Progenitor cell of endocrine pancreas (in vitro differentiated cells): ENCODE data around the gene RNPEP. TPM values are rescaled to one million over a fixed set of nuclear protein-coding genes. Genes with fewer than 3 reads are reported as not detected.

Source experiments
- DNase-seq: peaks from one replicate; pipeline ENCODE4 v3.0.0; 2021; ENCODE audit warnings: low spot score; ENCODE audit not compliant: unreplicated experiment
- H3K27ac Mint-ChIP-seq: 2 replicates; pipeline ENCODE4 v1.8.0; 2021; ENCODE audit warnings: mild to moderate bottlenecking, moderate library complexity, mixed read lengths
- H3K27me3 Mint-ChIP-seq: 2 replicates; pipeline ENCODE4 v1.8.0; 2021; ENCODE audit warnings: mixed read lengths
- H3K36me3 Mint-ChIP-seq: 2 replicates; pipeline ENCODE4 v1.8.0; 2022; ENCODE audit warnings: mixed read lengths; ENCODE audit not compliant: insufficient read depth
- H3K4me1 Mint-ChIP-seq: 2 replicates; pipeline ENCODE4 v1.8.0; 2021; ENCODE audit warnings: low read depth, mixed read lengths
- H3K4me3 Mint-ChIP-seq: 2 replicates; pipeline ENCODE4 v1.8.0; 2021; ENCODE audit warnings: low read depth, mild to moderate bottlenecking, moderate library complexity, mixed read lengths
- H3K9me3 Mint-ChIP-seq: 2 replicates; pipeline ENCODE4 v1.8.0; 2021; ENCODE audit warnings: low read depth, mixed read lengths
- total RNA-seq: library from RNA; stranded (reverse); gene quantifications from 2 replicates; pipeline ENCODE4 v1.2.1, GENCODE V29; 2021
- TF ChIP-seq, protein P1 (sequence below): fragments of 200-600 bp; sonication (generic); IDR thresholded peaks from one replicate; pipeline ENCODE4 v1.5.0; 2021; ENCODE audit warnings: antibody characterized with exemption, mild to moderate bottlenecking; ENCODE audit not compliant: unreplicated experiment

Gene RNPEP
- total RNA-seq, 1 donor from 2014 or later: 59.5 TPM

DNA sequence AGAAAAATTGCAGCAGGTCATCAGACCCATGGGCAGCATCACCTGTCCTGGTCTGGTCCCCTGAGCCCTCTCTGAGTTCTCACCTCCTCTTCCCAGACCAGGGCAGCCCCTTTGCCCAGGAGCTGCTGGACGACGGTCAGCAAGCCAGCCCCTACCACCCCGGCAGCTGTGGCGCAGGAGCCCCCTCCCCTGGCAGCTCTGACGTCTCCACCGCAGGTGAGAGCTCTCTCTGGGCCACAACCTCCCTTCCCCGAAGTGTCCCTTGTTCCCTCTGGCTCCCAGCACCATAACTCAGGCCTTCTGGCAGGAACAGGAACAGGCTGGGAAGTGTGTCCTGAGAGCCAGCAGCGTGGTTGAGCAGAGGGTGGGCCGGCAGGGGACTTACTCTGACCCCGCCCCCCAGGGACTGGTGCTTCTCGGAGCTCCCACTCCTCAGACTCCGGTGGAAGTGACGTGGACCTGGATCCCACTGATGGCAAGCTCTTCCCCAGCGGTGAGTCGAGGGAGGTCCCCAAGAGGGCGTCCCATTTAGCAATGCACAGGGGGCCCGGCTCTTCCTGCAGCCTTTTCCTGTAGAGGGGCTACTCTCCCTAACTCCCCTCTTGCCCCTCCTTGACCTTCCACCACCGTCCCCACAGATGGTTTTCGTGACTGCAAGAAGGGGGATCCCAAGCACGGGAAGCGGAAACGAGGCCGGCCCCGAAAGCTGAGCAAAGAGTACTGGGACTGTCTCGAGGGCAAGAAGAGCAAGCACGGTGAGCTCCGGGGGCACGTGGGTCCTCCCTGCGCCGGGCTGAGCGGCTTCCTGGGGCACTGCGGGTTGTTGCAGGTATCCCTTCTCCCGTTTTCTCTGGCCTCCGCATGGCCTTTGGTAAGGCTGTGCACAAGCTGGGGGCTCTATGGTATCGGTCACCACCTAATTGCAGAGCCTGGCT, 30.4 kb downstream of the RNPEP start:
- Mint-ChIP-seq H3K36me3 (peaks cover 27% of the 10 kb centered on the region), H3K27me3 (no peaks in the 10 kb centered on the region), H3K4me3 (peak overlapping the region; percentile 91), H3K9me3 (no peaks in the 10 kb centered on the region), H3K4me1 (peaks cover 55% of the 10 kb centered on the region), H3K27ac (peak overlapping the region; percentile 62)
- DNase-seq: no peak
- TF ChIP-seq, protein P1, sequence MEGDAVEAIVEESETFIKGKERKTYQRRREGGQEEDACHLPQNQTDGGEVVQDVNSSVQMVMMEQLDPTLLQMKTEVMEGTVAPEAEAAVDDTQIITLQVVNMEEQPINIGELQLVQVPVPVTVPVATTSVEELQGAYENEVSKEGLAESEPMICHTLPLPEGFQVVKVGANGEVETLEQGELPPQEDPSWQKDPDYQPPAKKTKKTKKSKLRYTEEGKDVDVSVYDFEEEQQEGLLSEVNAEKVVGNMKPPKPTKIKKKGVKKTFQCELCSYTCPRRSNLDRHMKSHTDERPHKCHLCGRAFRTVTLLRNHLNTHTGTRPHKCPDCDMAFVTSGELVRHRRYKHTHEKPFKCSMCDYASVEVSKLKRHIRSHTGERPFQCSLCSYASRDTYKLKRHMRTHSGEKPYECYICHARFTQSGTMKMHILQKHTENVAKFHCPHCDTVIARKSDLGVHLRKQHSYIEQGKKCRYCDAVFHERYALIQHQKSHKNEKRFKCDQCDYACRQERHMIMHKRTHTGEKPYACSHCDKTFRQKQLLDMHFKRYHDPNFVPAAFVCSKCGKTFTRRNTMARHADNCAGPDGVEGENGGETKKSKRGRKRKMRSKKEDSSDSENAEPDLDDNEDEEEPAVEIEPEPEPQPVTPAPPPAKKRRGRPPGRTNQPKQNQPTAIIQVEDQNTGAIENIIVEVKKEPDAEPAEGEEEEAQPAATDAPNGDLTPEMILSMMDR: no peak

DNA sequence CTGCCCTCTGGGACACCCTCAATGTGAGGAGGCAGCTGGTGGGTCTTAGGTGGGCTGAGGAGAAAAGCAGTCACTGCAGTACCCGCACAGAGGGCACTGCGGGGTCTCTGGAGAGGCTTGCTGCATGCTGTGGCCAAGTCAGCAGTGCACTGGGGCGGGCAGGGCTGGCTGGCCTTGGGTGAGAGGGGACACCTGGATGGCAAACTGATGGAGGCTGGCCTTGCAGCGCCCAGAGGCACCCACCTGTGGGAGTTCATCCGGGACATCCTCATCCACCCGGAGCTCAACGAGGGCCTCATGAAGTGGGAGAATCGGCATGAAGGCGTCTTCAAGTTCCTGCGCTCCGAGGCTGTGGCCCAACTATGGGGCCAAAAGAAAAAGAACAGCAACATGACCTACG, 31.2 kb downstream of the RNPEP start:
- TF ChIP-seq, protein P1: no peak
- DNase-seq: no peak
- Mint-ChIP-seq H3K27ac (no peak overlapping the region), H3K27me3 (no peaks in the 10 kb centered on the region), H3K36me3 (peaks cover 27% of the 10 kb centered on the region), H3K9me3 (no peaks in the 10 kb centered on the region), H3K4me3 (no peak overlapping the region), H3K4me1 (peaks cover 57% of the 10 kb centered on the region)

DNA sequence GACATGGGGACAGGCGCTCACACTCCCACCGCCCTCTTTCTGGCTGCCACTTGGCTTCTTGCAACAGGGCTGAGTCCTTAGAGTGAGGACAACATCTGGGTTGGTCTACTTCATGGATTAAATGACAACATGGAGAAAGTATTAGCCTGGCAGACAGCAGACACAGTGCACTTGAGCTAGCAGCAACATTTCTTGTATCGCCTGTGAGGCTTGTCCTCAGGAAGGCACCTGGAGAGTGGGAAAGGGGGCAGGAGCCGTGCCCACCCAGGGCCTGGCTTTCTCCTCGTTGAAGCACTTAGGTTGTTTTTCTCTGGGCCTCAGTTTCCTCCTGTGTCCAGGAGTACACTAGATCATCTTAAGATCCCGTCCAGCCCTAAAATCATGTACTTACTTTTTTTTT, 31.6 kb downstream of the RNPEP start:
- Mint-ChIP-seq H3K36me3 (peaks cover 27% of the 10 kb centered on the region), H3K4me1 (peaks cover 57% of the 10 kb centered on the region), H3K27ac (no peak overlapping the region), H3K27me3 (no peaks in the 10 kb centered on the region), H3K4me3 (no peak overlapping the region), H3K9me3 (no peaks in the 10 kb centered on the region)
- TF ChIP-seq, protein P1: no peak
- DNase-seq: no peak

DNA sequence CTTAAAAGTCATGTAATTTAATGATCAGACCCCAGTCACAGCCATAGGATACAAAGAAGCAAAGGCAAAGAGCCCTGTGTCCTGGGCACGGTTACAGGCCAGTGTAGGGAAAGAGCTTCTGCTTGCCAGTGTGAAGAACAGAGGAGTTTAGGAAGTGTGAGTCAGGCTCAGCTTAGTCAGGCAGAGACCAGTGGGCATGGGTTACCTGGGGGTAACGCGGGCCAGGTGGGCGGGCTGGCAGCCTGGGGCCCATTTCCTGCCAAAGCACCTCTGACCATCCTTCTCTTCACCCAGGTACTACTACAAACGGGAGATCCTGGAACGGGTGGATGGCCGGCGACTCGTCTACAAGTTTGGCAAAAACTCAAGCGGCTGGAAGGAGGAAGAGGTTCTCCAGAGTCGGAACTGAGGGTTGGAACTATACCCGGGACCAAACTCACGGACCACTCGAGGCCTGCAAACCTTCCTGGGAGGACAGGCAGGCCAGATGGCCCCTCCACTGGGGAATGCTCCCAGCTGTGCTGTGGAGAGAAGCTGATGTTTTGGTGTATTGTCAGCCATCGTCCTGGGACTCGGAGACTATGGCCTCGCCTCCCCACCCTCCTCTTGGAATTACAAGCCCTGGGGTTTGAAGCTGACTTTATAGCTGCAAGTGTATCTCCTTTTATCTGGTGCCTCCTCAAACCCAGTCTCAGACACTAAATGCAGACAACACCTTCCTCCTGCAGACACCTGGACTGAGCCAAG, 32.6 kb downstream of the RNPEP start:
- H3K27ac Mint-ChIP-seq: peak overlapping the region; percentile 49
- H3K27me3 Mint-ChIP-seq: no peaks in the 10 kb centered on the region
- H3K4me1 Mint-ChIP-seq: peaks cover 53% of the 10 kb centered on the region
- no peak for DNase-seq
- peaks cover 27% of the 10 kb centered on the region for H3K36me3 Mint-ChIP-seq
- peak overlapping the region; percentile 19 for H3K4me3 Mint-ChIP-seq
- no peaks in the 10 kb centered on the region for H3K9me3 Mint-ChIP-seq
- TF ChIP-seq, protein P1: no peak

DNA sequence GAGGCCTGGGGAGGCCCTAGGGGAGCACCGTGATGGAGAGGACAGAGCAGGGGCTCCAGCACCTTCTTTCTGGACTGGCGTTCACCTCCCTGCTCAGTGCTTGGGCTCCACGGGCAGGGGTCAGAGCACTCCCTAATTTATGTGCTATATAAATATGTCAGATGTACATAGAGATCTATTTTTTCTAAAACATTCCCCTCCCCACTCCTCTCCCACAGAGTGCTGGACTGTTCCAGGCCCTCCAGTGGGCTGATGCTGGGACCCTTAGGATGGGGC, 33.2 kb downstream of the RNPEP start:
- Mint-ChIP-seq H3K27me3 (no peaks in the 10 kb centered on the region), H3K4me3 (no peak overlapping the region), H3K9me3 (no peaks in the 10 kb centered on the region), H3K36me3 (peaks cover 27% of the 10 kb centered on the region), H3K27ac (peak overlapping the region; percentile 89), H3K4me1 (peaks cover 50% of the 10 kb centered on the region)
- TF ChIP-seq, protein P1: no peak
- no peak for DNase-seq
